Erythroblast (primary cell): ENCODE data around the gene ZNFX1.

Source experiments
- GATA1 ChIP-seq: IDR thresholded peaks from 2 replicates; pipeline ENCODE4 v1.6.1; 2011; ENCODE audit warnings: low read depth, mild to moderate bottlenecking, control low read depth, low read length, moderate library complexity
- POLR2A ChIP-seq: IDR thresholded peaks from 2 replicates; pipeline ENCODE4 v1.6.1; 2011; ENCODE audit warnings: mild to moderate bottlenecking, low read length

DNA sequence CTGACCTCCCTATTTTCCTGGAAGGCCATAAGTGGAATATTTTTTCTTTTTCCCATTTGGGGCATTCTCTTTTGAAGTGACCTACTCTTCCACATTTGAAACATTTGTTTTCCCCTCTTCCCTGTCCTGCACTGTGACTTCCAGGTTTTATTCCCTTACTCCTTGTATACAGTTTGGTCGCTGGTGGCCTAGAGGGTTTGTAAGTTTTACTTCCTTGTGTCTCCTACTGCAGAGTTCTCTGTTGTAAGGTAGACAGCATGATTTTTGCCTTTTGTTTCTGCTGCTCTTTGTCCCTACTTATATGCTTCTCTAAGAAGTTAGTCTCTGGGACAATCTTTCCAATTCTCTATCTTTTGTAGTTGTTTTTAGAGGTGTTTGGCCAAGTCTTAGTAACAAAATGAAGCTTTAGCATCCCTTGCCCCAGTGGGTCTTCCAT lies 7.4 kb upstream of the ZNFX1 start:
- TF ChIP-seq POLR2A = no peak
- TF ChIP-seq GATA1 = no peak
